ENCODE results near the gene NKRF.

- no peak for TF ChIP-seq CTCF (conservative IDR thresholded peaks at IDR 0.05; ENCODE audit: low read length)
- TF ChIP-seq EZH2phosphoT487 (IDR thresholded peaks at IDR 0.05; ENCODE audit: borderline replicate concordance), result no peak
Observed at GRCh38 chrX:119635799-119636198, 29.6 kb upstream of the NKRF start.
